HG03064 (cell line): ENCODE results near the gene PNLDC1.
"Not testable (repeated sequence)": the region's sequence is repeated elsewhere in the genome, so short reads cannot be mapped to it uniquely, and the experiment has no call there.

ENCODE experiments used
- ATAC-seq: cut with Tn5 transposase; IDR thresholded peaks from one replicate; pipeline ENCODE4 v1.9.1; 2021; ENCODE audit warnings: low read depth; ENCODE audit not compliant: unreplicated experiment

Gene PNLDC1

GRCh38 chr6:159842035-159842434 lies 42.0 kb downstream of the PNLDC1 start:
- no peak for ATAC-seq

GRCh38 chr6:159844737-159845645 lies 44.9 kb downstream of the PNLDC1 start:
- ATAC-seq = no peak

GRCh38 chr6:159848552-159848951 lies 48.5 kb downstream of the PNLDC1 start:
- not testable (repeated sequence) for ATAC-seq

- not testable (repeated sequence) for ATAC-seq
Measured at GRCh38 chr6:159849851-159850250, 49.8 kb downstream of the PNLDC1 start.

- ATAC-seq = no peak
Measured at GRCh38 chr6:159852877-159853276, 52.8 kb downstream of the PNLDC1 start.

- ATAC-seq = no peak
Measured at GRCh38 chr6:159853754-159854153, 53.7 kb downstream of the PNLDC1 start.

- no peak for ATAC-seq
Measured at GRCh38 chr6:159854959-159855358, 54.9 kb downstream of the PNLDC1 start.

GRCh38 chr6:159858259-159858658 lies 58.2 kb downstream of the PNLDC1 start:
- ATAC-seq = no peak

GRCh38 chr6:159860482-159860881 lies 60.4 kb downstream of the PNLDC1 start:
- no peak for ATAC-seq

GRCh38 chr6:159862103-159862502 lies 62.0 kb downstream of the PNLDC1 start:
- ATAC-seq = no peak

GRCh38 chr6:159863341-159863740 lies 63.3 kb downstream of the PNLDC1 start:
- not testable (repeated sequence) for ATAC-seq

GRCh38 chr6:159865226-159865920 lies 65.3 kb downstream of the PNLDC1 start:
- ATAC-seq = no peak

- ATAC-seq = no peak
Measured at GRCh38 chr6:159866286-159867247, 66.5 kb downstream of the PNLDC1 start.
